Activated T-cell treated with anti-CD3 and anti-CD28 coated beads, Interleukin-2, amount 50 U/mL, for 48 hours (primary cell): ENCODE measurements around the gene LRMDA.

Source experiments
- DNase-seq, 2 experiments: peaks; one replicate each; pipeline ENCODE4 v3.0.0-alpha.2; 2020

Gene LRMDA

GRCh38 chr10:76397181-76398042 lies 966.0 kb downstream of the LRMDA start:
- DNase-seq: no peak

- no peak for DNase-seq
Measured at GRCh38 chr10:76398043-76398710, 966.8 kb downstream of the LRMDA start.

GRCh38 chr10:76399226-76399625 lies 967.8 kb downstream of the LRMDA start:
- no peak for DNase-seq

GRCh38 chr10:76401006-76401405 lies 969.6 kb downstream of the LRMDA start:
- no peak for DNase-seq

GRCh38 chr10:76403912-76404311 lies 972.5 kb downstream of the LRMDA start:
- DNase-seq: no peak

GRCh38 chr10:76404531-76404930 lies 973.1 kb downstream of the LRMDA start:
- DNase-seq: no peak

GRCh38 chr10:76405922-76406321 lies 974.5 kb downstream of the LRMDA start:
- no peak for DNase-seq

- no peak for DNase-seq
Measured at GRCh38 chr10:76408646-76409045, 977.2 kb downstream of the LRMDA start.

GRCh38 chr10:76411729-76412435 lies 980.5 kb downstream of the LRMDA start:
- no peak for DNase-seq

- DNase-seq: no peak
Measured at GRCh38 chr10:76415554-76415953, 984.1 kb downstream of the LRMDA start.

- no peak for DNase-seq
Measured at GRCh38 chr10:76416642-76417041, 985.2 kb downstream of the LRMDA start.

GRCh38 chr10:76420725-76421124 lies 989.3 kb downstream of the LRMDA start:
- no peak for DNase-seq

- DNase-seq: no peak
Measured at GRCh38 chr10:76422769-76423168, 991.3 kb downstream of the LRMDA start.

- no peak for DNase-seq
Measured at GRCh38 chr10:76428551-76429367, 997.3 kb downstream of the LRMDA start.

GRCh38 chr10:76429368-76430060 lies 998.1 kb downstream of the LRMDA start:
- no peak for DNase-seq

- no peak for DNase-seq
Measured at GRCh38 chr10:76430061-76430645, 998.7 kb downstream of the LRMDA start.

GRCh38 chr10:76432016-76433012 lies 1000.9 kb downstream of the LRMDA start:
- DNase-seq: no peak

GRCh38 chr10:76433161-76434005 lies 1002.0 kb downstream of the LRMDA start:
- DNase-seq: no peak

- DNase-seq: no peak
Measured at GRCh38 chr10:76435157-76435556, 1003.7 kb downstream of the LRMDA start.
